ENCODE data around the gene DPEP1. TPM values are rescaled to one million over a fixed set of nuclear protein-coding genes. Genes with fewer than 3 reads are reported as not detected.

DPEP1 gene
- total RNA-seq, 2 donors from 2014 or later = not detected

Other genes with a start within 250 kb of the DPEP1 start
- 100 to 1,000 TPM; 197 to 251 TPM for gene ANKRD11, start 123.1 kb upstream of the DPEP1 start, total RNA-seq
- 100 to 1,000 TPM; 140 to 154 TPM for gene SPG7, start 105.2 kb upstream of the DPEP1 start, total RNA-seq
- gene RPL13, start 53.0 kb upstream of the DPEP1 start, total RNA-seq = 1,000 to 10,000 TPM; 4,192 to 4,476 TPM
- 1 to 10 TPM; 4.7 to 8.2 TPM for gene CPNE7, start 37.9 kb upstream of the DPEP1 start, total RNA-seq
- 10 to 100 TPM; 75.3 to 76.9 TPM for gene CHMP1A, start 44.1 kb downstream of the DPEP1 start, total RNA-seq
- gene SPATA33, start 44.2 kb downstream of the DPEP1 start, total RNA-seq = 10 to 100 TPM in 1 of 2 donors, 1 to 10 TPM in 1; 8.3 to 10.1 TPM
- 10 to 100 TPM; 83.0 to 86.0 TPM for gene CDK10, start 73.0 kb downstream of the DPEP1 start, total RNA-seq
- gene SPATA2L, start 88.1 kb downstream of the DPEP1 start, total RNA-seq = 10 to 100 TPM; 20.6 to 30.8 TPM
- gene VPS9D1, start 107.3 kb downstream of the DPEP1 start, total RNA-seq = 10 to 100 TPM; 18.8 to 23.2 TPM
- gene ZNF276, start 107.9 kb downstream of the DPEP1 start, total RNA-seq = 100 to 1,000 TPM; 103 to 104 TPM
- gene FANCA, start 203.0 kb downstream of the DPEP1 start, total RNA-seq = 10 to 100 TPM; 10.7 to 12.7 TPM
- gene SPIRE2, start 214.8 kb downstream of the DPEP1 start, total RNA-seq = 1 to 10 TPM; 1.3 to 3.3 TPM

Data from T-helper 17 cell (primary cell).